Measurements from ENCODE around the gene ITPKA.

DNA sequence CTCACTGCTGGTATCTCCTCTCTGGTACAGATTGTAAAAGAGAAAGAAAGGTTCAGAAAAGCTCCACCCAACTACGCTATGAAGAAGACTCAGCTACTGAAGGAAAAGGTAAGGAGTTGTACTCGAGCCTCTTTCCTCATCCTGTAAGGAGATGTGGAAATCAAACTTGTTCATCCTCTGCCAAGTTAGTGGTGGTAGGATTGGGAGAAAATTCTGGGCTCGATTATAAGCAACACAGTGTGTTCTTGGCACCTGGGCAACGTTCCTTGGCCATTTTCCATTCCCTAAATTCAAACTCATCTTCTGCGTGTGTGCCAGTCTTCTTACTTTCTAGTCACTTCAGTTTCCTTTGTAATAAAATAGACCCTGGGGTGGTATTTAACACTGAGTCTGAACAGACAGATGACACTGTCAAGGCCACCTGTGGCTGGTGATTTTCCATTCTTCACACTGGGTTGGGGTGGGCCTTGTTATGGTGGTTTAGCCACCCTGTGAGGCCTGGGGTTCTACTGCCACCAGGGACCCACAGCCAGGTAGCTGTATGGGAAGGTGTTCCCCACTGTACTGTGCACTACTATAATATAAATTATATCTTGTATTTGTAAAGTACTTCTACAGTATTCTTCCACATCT is 17.1 kb upstream of the ITPKA start:
- no peak for TF ChIP-seq TAF1 (IDR thresholded peaks at IDR 0.05; ENCODE audit: borderline replicate concordance, low read depth, low read length)
- TF ChIP-seq POLR2A (IDR thresholded peaks at IDR 0.05; ENCODE audit: low read depth, low read length), result no peak

All from GM12892 (cell line).